Fibroblast of lung (primary cell): ENCODE measurements around the gene FAM135A. TPM values are rescaled to one million over a fixed set of nuclear protein-coding genes. Genes with fewer than 3 reads are reported as not detected.

Experiments
- DNase-seq, 2 donors: peaks; one replicate each; pipeline versions ENCODE4 v3.0.0 to v3.0.0-alpha.2; 2010; ENCODE audit warnings: low read depth in 2 of 2
- H2AFZ ChIP-seq: 2 replicates; pipeline ENCODE4 v1.5.1; 2012; ENCODE audit warnings: low read length, control low read depth, inconsistent platforms
- H3K27ac ChIP-seq: 2 replicates; pipeline ENCODE4 v1.5.1; 2011; ENCODE audit warnings: low read length, control low read depth; ENCODE audit not compliant: insufficient read depth
- H3K27me3 ChIP-seq: 2 replicates; pipeline ENCODE4 v1.5.1; 2011; ENCODE audit warnings: mild to moderate bottlenecking, low read length; ENCODE audit not compliant: control insufficient read depth, insufficient read depth
- H3K36me3 ChIP-seq: 2 replicates; pipeline ENCODE4 v1.5.1; 2011; ENCODE audit warnings: low read length; ENCODE audit not compliant: control insufficient read depth, insufficient read depth
- H3K4me1 ChIP-seq: 2 replicates; pipeline ENCODE4 v1.5.1; 2011; ENCODE audit warnings: low read length; ENCODE audit not compliant: control insufficient read depth, insufficient read depth; ENCODE audit errors: extremely low read depth
- H3K4me2 ChIP-seq: 2 replicates; pipeline ENCODE4 v1.5.1; 2011; ENCODE audit warnings: low read length, control low read depth; ENCODE audit not compliant: insufficient read depth; ENCODE audit errors: extremely low read depth
- H3K4me3 ChIP-seq, 4 experiments: fragments of 200-600 bp in 1 of 4; sonication (generic) in 1 of 4; replicated peaks in 1 of 4; 2 replicates each; pipeline ENCODE4 v1.5.1; 2011 to 2016; ENCODE audit warnings: low read length in 4 of 4, low read depth in 3 of 4, mild to moderate bottlenecking in 3 of 4, control low read depth in 2 of 4, inconsistent platforms in 1 of 4, mixed read lengths in 1 of 4; ENCODE audit not compliant: insufficient read depth in 1 of 4; ENCODE audit errors: control extremely low read depth in 1 of 4
- H3K79me2 ChIP-seq: 2 replicates; pipeline ENCODE4 v1.5.1; 2012; ENCODE audit warnings: mild to moderate bottlenecking, low read length, inconsistent platforms; ENCODE audit not compliant: control insufficient read depth, insufficient read depth
- H3K9ac ChIP-seq: 2 replicates; pipeline ENCODE4 v1.5.1; 2011; ENCODE audit warnings: mild to moderate bottlenecking, low read length, control low read depth; ENCODE audit not compliant: insufficient read depth
- H3K9me3 ChIP-seq: 2 replicates; pipeline ENCODE4 v1.5.1; 2012; ENCODE audit warnings: low read depth, low read length; ENCODE audit not compliant: control insufficient read depth, insufficient read depth
- H4K20me1 ChIP-seq: 2 replicates; pipeline ENCODE4 v1.5.1; 2011; ENCODE audit warnings: low read length; ENCODE audit not compliant: control insufficient read depth, insufficient read depth; ENCODE audit errors: extremely low read depth
- EZH2 ChIP-seq: IDR thresholded peaks from 2 replicates; pipeline ENCODE4 v1.5.1; 2012; ENCODE audit warnings: low read length, control low read depth, mild to moderate bottlenecking; ENCODE audit errors: missing control alignments
- polyA plus RNA-seq, 2 donors: library from polyadenylated mRNA; depleted of rRNA in 1 of 2; stranded (reverse) in 1 of 2; unstranded in 1 of 2; fragments of >200 nt; gene quantifications; 2 replicates each; pipeline ENCODE4 v1.2.1, GENCODE V29; 2011 to 2012; ENCODE audit warnings: missing spikeins in 1 of 2
- total RNA-seq: library from RNA; depleted of rRNA; stranded (reverse); fragments of >200 nt; gene quantifications from 2 replicates; pipeline ENCODE4 v1.2.1, GENCODE V29; 2014
- TF ChIP-seq, protein P1 (sequence below), 2 donors: IDR thresholded peaks in 1 of 2; conservative IDR thresholded peaks in 1 of 2; 1 replicate in 1 of 2; 2 replicates in 1 of 2; pipeline ENCODE4 v1.5.1; 2011 to 2012; ENCODE audit warnings: low read length in 2 of 2, control low read depth in 1 of 2, inconsistent platforms in 1 of 2, low read depth in 1 of 2, mild to moderate bottlenecking in 1 of 2

FAM135A gene
- total and polyA plus RNA-seq, 2 donors (not counting 1 experiment from before 2014, with no cell fraction given), result 7.1 to 10.2 TPM

DNA sequence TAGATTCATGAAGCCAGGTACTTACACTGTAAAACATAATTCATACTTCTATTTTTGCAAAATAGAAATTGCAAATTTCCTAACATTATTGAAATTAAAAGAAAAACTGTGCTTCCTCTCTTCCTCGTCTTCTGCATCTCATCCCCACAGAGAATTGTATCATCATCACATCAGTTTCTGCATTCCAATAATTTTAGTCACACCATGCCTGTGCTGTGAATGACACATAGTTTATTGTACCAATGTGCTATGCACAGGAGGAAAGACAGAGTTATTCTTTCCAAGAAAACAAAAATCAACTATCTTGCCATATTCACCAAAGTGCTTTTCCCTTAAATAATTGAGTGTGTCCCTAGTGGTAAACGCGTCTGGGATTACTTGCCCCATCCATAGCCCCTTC, 38.1 kb upstream of the FAM135A start:
- H3K27ac ChIP-seq, result no peak overlapping the region
- H2AFZ ChIP-seq, result no peak overlapping the region
- H3K9ac ChIP-seq, result no peak overlapping the region
- no peaks in the 10 kb centered on the region for H3K36me3 ChIP-seq
- peak; percentile 8 to 15 for DNase-seq
- H3K79me2 ChIP-seq, result no peaks in the 10 kb centered on the region
- TF ChIP-seq EZH2, result no peak
- TF ChIP-seq, protein P1, sequence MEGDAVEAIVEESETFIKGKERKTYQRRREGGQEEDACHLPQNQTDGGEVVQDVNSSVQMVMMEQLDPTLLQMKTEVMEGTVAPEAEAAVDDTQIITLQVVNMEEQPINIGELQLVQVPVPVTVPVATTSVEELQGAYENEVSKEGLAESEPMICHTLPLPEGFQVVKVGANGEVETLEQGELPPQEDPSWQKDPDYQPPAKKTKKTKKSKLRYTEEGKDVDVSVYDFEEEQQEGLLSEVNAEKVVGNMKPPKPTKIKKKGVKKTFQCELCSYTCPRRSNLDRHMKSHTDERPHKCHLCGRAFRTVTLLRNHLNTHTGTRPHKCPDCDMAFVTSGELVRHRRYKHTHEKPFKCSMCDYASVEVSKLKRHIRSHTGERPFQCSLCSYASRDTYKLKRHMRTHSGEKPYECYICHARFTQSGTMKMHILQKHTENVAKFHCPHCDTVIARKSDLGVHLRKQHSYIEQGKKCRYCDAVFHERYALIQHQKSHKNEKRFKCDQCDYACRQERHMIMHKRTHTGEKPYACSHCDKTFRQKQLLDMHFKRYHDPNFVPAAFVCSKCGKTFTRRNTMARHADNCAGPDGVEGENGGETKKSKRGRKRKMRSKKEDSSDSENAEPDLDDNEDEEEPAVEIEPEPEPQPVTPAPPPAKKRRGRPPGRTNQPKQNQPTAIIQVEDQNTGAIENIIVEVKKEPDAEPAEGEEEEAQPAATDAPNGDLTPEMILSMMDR (conservative IDR thresholded peaks at IDR 0.05 in 1 of 2, IDR thresholded peaks at IDR 0.05 in 1 of 2; ENCODE audit: low read depth in 1 of 2, low read length in 2 of 2), result no peak
- no peaks in the 10 kb centered on the region for H3K27me3 ChIP-seq
- no peaks in the 10 kb centered on the region for H4K20me1 ChIP-seq
- H3K9me3 ChIP-seq, result no peaks in the 10 kb centered on the region
- no peak overlapping the region for H3K4me3 ChIP-seq
- H3K4me1 ChIP-seq, result no peaks in the 10 kb centered on the region
- H3K4me2 ChIP-seq, result no peak overlapping the region

GRCh38 chr6:70375882-70376281, 37.4 kb upstream of the FAM135A start:
- TF ChIP-seq EZH2, result no peak
- TF ChIP-seq, protein P1 (conservative IDR thresholded peaks at IDR 0.05 in 1 of 2, IDR thresholded peaks at IDR 0.05 in 1 of 2; ENCODE audit: low read depth in 1 of 2, low read length in 2 of 2), result peak in 1 of 2 donors; percentile 28
- Histone ChIP-seq H3K4me3 (no peak overlapping the region), H3K4me1 (no peaks in the 10 kb centered on the region), H3K27ac (no peak overlapping the region), H3K36me3 (no peaks in the 10 kb centered on the region), H2AFZ (no peak overlapping the region), H3K9me3 (no peaks in the 10 kb centered on the region), H3K4me2 (no peak overlapping the region), H3K9ac (no peak overlapping the region), H4K20me1 (no peaks in the 10 kb centered on the region), H3K79me2 (no peaks in the 10 kb centered on the region), H3K27me3 (no peaks in the 10 kb centered on the region)
- DNase-seq, result no peak

DNA sequence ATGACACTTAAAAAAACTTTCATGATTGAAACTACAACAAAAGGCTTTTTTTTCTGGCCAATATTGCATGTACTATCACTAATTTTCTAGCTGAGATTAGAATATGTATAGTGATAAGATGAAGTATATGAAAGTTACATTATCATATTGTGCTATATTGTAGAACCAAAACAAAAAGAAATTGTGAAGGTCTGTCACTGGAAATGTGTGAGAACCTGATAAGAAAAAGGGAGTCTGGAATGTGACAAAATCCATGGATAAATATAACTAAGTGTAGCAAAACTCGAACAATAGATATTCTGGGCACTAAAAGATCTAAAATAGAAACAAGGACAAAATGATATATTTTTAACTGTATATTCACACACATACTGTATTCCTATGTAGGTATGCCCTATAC, 36.7 kb upstream of the FAM135A start:
- no peak for DNase-seq
- H3K4me2 ChIP-seq, result no peak overlapping the region
- no peaks in the 10 kb centered on the region for H3K27me3 ChIP-seq
- no peaks in the 10 kb centered on the region for H3K4me1 ChIP-seq
- no peaks in the 10 kb centered on the region for H3K79me2 ChIP-seq
- no peaks in the 10 kb centered on the region for H4K20me1 ChIP-seq
- TF ChIP-seq EZH2, result no peak
- TF ChIP-seq, protein P1 (conservative IDR thresholded peaks at IDR 0.05 in 1 of 2, IDR thresholded peaks at IDR 0.05 in 1 of 2; ENCODE audit: low read depth in 1 of 2, low read length in 2 of 2), result no peak
- no peak overlapping the region for H3K9ac ChIP-seq
- H3K27ac ChIP-seq, result no peak overlapping the region
- H3K36me3 ChIP-seq, result no peaks in the 10 kb centered on the region
- no peak overlapping the region for H2AFZ ChIP-seq
- no peak overlapping the region for H3K4me3 ChIP-seq
- H3K9me3 ChIP-seq, result no peaks in the 10 kb centered on the region
